HL-60 (cell line): Measurements from ENCODE around the gene RCCD1.

ENCODE experiments used
- POLR2AphosphoS5 ChIP-seq: IDR thresholded peaks from 2 replicates; pipeline ENCODE4 v1.6.1; 2012; ENCODE audit warnings: low read depth
- TF ChIP-seq, protein P1 (sequence below): IDR thresholded peaks from one replicate; pipeline ENCODE4 v1.5.1; 2011; ENCODE audit warnings: low read length, control low read depth, inconsistent platforms; ENCODE audit not compliant: insufficient read depth

DNA sequence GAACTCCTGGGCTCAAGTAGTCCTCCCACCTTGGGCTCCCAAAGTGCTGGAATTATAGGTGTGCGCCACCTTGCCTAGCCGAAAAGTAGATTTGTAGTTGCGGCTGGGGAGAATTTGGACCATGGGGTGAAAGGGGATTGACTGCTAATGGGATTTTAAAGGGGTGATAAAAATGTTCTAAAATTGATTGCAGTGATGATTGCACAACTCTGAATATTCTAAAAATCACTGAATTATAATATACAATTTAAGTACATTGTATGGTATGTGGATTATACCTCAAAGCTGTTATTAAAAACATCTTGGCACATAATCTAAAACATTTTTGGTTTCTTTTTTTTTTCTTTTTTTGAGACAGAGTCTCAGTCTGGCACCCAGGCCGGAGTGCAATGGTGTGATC is 35.8 kb downstream of the RCCD1 start:
- TF ChIP-seq, protein P1, sequence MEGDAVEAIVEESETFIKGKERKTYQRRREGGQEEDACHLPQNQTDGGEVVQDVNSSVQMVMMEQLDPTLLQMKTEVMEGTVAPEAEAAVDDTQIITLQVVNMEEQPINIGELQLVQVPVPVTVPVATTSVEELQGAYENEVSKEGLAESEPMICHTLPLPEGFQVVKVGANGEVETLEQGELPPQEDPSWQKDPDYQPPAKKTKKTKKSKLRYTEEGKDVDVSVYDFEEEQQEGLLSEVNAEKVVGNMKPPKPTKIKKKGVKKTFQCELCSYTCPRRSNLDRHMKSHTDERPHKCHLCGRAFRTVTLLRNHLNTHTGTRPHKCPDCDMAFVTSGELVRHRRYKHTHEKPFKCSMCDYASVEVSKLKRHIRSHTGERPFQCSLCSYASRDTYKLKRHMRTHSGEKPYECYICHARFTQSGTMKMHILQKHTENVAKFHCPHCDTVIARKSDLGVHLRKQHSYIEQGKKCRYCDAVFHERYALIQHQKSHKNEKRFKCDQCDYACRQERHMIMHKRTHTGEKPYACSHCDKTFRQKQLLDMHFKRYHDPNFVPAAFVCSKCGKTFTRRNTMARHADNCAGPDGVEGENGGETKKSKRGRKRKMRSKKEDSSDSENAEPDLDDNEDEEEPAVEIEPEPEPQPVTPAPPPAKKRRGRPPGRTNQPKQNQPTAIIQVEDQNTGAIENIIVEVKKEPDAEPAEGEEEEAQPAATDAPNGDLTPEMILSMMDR: no peak
- TF ChIP-seq POLR2AphosphoS5: no peak
